SK-N-SH treated with all-trans-retinoic acid at 6 μM for 48 hours (cell line): Measurements from ENCODE around the gene RWDD1.

Experiments used
- ATAC-seq: fragments of 200-7000 bp; cut with Tn5 transposase; 3 replicates; pipeline ENCODE4 v1.9.1; 2020; ENCODE audit warnings: mild to moderate bottlenecking, moderate library complexity
- ARNTL ChIP-seq: fragments of 450-650 bp; formaldehyde crosslinking; IDR thresholded peaks from 2 replicates; pipeline ENCODE4 v1.5.0; 2020; ENCODE audit warnings: low read depth, mild to moderate bottlenecking, moderate library complexity, borderline replicate concordance
- BACH2 ChIP-seq: fragments of 250-450 bp; sonication (Bioruptor Pico); IDR thresholded peaks from 2 replicates; pipeline ENCODE4 v1.9.0; 2021; ENCODE audit warnings: mild to moderate bottlenecking, borderline replicate concordance
- CSDC2 ChIP-seq: fragments of 250-450 bp; sonication (Bioruptor Pico); IDR thresholded peaks from 2 replicates; pipeline ENCODE4 v1.5.0; 2020; ENCODE audit warnings: mild to moderate bottlenecking, moderate library complexity
- ESRRG ChIP-seq: fragments of 250-450 bp; sonication (Bioruptor Pico); IDR thresholded peaks from 2 replicates; pipeline ENCODE4 v1.6.1; 2021; ENCODE audit warnings: mild to moderate bottlenecking
- GLIS3 ChIP-seq: fragments of 250-450 bp; sonication (Bioruptor Pico); IDR thresholded peaks from 2 replicates; pipeline ENCODE4 v1.5.0; 2020; ENCODE audit warnings: mild to moderate bottlenecking, moderate library complexity
- ISL1 ChIP-seq: fragments of 250-450 bp; sonication (Bioruptor Pico); IDR thresholded peaks from 2 replicates; pipeline ENCODE4 v2.1.2; 2022; ENCODE audit warnings: mild to moderate bottlenecking, moderate library complexity
- OSR1 ChIP-seq: fragments of 250-450 bp; sonication (Bioruptor Pico); IDR thresholded peaks from 2 replicates; pipeline ENCODE4 v1.8.0; 2022; ENCODE audit warnings: moderate library complexity, mild to moderate bottlenecking, inconsistent platforms
- RARB ChIP-seq: fragments of 250-450 bp; sonication (Bioruptor Pico); IDR thresholded peaks from 2 replicates; pipeline ENCODE4 v1.8.0; 2021; ENCODE audit warnings: mild to moderate bottlenecking, moderate library complexity
- SNAI2 ChIP-seq: fragments of 250-450 bp; sonication (Bioruptor Pico); IDR thresholded peaks from 2 replicates; pipeline ENCODE4 v1.5.0; 2020; ENCODE audit warnings: mild to moderate bottlenecking, moderate library complexity
- TCF4 ChIP-seq: fragments of 250-450 bp; sonication (Bioruptor Pico); IDR thresholded peaks from 2 replicates; pipeline ENCODE4 v1.8.0; 2021; ENCODE audit warnings: mild to moderate bottlenecking, moderate library complexity, borderline replicate concordance
- TOX ChIP-seq: fragments of 250-450 bp; sonication (Bioruptor Pico); IDR thresholded peaks from 2 replicates; pipeline ENCODE4 v1.8.0; 2021; ENCODE audit warnings: mild to moderate bottlenecking, moderate library complexity, borderline replicate concordance
- ZC3H10 ChIP-seq: fragments of 250-450 bp; sonication (Bioruptor Pico); IDR thresholded peaks from 2 replicates; pipeline ENCODE4 v1.5.1; 2021; ENCODE audit warnings: mild to moderate bottlenecking, moderate library complexity
- ZFP3 ChIP-seq: fragments of 250-450 bp; sonication (Bioruptor Pico); IDR thresholded peaks from 2 replicates; pipeline ENCODE4 v1.5.0; 2020; ENCODE audit warnings: mild to moderate bottlenecking, moderate library complexity
- ZFP30 ChIP-seq: fragments of 450-650 bp; formaldehyde crosslinking; IDR thresholded peaks from 2 replicates; pipeline ENCODE4 v1.5.0; 2022; ENCODE audit warnings: mild to moderate bottlenecking, moderate library complexity
- ZNF565 ChIP-seq: fragments of 450-650 bp; formaldehyde crosslinking; conservative IDR thresholded peaks from 2 replicates; pipeline ENCODE4 v1.5.0; 2020; ENCODE audit warnings: low read depth, mild to moderate bottlenecking, moderate library complexity
- ZNF70 ChIP-seq: fragments of 450-650 bp; formaldehyde crosslinking; IDR thresholded peaks from 2 replicates; pipeline ENCODE4 v1.5.0; 2020; ENCODE audit warnings: mild to moderate bottlenecking, moderate library complexity
- ZNF8 ChIP-seq: fragments of 450-650 bp; formaldehyde crosslinking; IDR thresholded peaks from 2 replicates; pipeline ENCODE4 v1.5.0; 2020; ENCODE audit warnings: mild to moderate bottlenecking, moderate library complexity
- TF ChIP-seq, protein P1 (sequence below): fragments of 250-450 bp; sonication (Bioruptor Pico); IDR thresholded peaks from 2 replicates; pipeline ENCODE4 v1.8.0; 2021; ENCODE audit warnings: low read depth, mild to moderate bottlenecking, moderate library complexity, borderline replicate concordance
- TF ChIP-seq, protein P2 (sequence below): fragments of 250-450 bp; sonication (Bioruptor Pico); IDR thresholded peaks from 2 replicates; pipeline ENCODE4 v1.5.1; 2021; ENCODE audit warnings: mild to moderate bottlenecking, moderate library complexity
- TF ChIP-seq, protein P3 (sequence below): fragments of 250-450 bp; sonication (Bioruptor Pico); IDR thresholded peaks from 2 replicates; pipeline ENCODE4 v1.5.0; 2020; ENCODE audit warnings: mild to moderate bottlenecking, moderate library complexity
- TF ChIP-seq, protein P4 (sequence below): fragments of 250-450 bp; sonication (Bioruptor Pico); IDR thresholded peaks from 2 replicates; pipeline ENCODE4 v1.8.0; 2020; ENCODE audit warnings: mild to moderate bottlenecking, moderate library complexity, borderline replicate concordance
- TF ChIP-seq, protein P5 (sequence below): fragments of 250-450 bp; sonication (Bioruptor Pico); IDR thresholded peaks from 2 replicates; pipeline ENCODE4 v1.5.1; 2020; ENCODE audit warnings: low read depth, mild to moderate bottlenecking, moderate library complexity

The RWDD1 gene

DNA sequence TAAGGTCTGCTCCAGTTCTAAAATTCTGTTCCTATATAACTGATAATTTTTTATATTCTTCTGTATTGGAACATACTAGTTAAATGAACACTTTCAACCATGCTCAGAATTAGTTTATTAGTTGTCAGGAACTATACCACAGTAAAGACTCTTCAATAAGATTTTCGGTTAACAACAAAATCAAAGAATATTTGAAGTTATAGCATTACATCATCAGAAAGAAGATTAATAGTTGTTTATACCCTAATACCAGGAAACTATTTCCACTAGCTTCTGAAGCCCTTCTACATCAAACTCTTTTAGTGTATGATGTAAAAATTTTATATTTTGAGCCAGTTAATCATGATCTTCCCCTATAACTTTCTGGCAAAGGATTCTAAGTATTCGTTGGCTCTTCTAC is 11.2 kb upstream of the RWDD1 start:
- TF ChIP-seq, protein P1, sequence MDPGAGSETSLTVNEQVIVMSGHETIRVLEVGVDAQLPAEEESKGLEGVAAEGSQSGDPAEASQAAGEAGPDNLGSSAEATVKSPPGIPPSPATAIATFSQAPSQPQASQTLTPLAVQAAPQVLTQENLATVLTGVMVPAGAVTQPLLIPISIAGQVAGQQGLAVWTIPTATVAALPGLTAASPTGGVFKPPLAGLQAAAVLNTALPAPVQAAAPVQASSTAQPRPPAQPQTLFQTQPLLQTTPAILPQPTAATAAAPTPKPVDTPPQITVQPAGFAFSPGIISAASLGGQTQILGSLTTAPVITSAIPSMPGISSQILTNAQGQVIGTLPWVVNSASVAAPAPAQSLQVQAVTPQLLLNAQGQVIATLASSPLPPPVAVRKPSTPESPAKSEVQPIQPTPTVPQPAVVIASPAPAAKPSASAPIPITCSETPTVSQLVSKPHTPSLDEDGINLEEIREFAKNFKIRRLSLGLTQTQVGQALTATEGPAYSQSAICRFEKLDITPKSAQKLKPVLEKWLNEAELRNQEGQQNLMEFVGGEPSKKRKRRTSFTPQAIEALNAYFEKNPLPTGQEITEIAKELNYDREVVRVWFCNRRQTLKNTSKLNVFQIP (CRISPR knock-in tag): no peak
- TF ChIP-seq, protein P2, sequence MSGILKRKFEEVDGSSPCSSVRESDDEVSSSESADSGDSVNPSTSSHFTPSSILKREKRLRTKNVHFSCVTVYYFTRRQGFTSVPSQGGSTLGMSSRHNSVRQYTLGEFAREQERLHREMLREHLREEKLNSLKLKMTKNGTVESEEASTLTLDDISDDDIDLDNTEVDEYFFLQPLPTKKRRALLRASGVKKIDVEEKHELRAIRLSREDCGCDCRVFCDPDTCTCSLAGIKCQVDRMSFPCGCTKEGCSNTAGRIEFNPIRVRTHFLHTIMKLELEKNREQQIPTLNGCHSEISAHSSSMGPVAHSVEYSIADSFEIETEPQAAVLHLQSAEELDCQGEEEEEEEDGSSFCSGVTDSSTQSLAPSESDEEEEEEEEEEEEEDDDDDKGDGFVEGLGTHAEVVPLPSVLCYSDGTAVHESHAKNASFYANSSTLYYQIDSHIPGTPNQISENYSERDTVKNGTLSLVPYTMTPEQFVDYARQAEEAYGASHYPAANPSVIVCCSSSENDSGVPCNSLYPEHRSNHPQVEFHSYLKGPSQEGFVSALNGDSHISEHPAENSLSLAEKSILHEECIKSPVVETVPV (CRISPR knock-in tag): no peak
- TF ChIP-seq, protein P3, sequence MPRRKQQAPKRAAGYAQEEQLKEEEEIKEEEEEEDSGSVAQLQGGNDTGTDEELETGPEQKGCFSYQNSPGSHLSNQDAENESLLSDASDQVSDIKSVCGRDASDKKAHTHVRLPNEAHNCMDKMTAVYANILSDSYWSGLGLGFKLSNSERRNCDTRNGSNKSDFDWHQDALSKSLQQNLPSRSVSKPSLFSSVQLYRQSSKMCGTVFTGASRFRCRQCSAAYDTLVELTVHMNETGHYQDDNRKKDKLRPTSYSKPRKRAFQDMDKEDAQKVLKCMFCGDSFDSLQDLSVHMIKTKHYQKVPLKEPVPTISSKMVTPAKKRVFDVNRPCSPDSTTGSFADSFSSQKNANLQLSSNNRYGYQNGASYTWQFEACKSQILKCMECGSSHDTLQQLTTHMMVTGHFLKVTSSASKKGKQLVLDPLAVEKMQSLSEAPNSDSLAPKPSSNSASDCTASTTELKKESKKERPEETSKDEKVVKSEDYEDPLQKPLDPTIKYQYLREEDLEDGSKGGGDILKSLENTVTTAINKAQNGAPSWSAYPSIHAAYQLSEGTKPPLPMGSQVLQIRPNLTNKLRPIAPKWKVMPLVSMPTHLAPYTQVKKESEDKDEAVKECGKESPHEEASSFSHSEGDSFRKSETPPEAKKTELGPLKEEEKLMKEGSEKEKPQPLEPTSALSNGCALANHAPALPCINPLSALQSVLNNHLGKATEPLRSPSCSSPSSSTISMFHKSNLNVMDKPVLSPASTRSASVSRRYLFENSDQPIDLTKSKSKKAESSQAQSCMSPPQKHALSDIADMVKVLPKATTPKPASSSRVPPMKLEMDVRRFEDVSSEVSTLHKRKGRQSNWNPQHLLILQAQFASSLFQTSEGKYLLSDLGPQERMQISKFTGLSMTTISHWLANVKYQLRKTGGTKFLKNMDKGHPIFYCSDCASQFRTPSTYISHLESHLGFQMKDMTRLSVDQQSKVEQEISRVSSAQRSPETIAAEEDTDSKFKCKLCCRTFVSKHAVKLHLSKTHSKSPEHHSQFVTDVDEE: no peak
- no peak for TF ChIP-seq ZFP30
- no peak for TF ChIP-seq ZNF8 (CRISPR knock-in tag)
- TF ChIP-seq ZNF565: no peak
- TF ChIP-seq TCF4 (CRISPR knock-in tag): no peak
- ATAC-seq: no peak

DNA sequence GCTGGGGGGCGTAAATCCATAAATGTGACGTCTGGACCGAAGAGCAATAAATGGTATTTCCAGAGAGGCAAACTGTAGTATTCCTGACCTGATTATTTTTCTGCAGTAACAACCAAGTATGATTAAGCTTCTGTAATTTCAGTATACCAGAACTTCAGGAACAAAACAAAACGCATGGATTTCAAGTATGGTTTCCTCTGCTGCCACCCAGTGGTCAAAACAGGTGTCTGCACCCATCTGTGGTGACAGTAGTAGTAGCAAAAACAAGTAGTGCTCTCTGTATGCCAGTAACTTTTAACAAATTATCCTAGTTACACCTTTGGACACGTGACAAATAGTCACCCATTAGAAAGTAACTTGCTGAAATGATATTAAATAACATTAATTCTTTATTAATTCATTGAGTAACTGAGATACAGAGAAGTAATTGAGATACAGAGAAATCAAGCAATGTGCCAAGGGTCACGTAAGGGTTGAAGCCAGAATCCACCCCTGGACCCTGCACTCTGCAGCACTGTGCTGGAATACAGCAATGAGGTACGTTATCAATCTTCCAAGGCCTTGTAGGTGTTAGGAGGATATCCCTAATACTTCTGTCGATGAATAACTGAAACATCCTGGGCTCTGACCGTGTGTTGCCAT is 9.8 kb upstream of the RWDD1 start:
- ATAC-seq: peak; percentile 64
- no peak for TF ChIP-seq CSDC2
- TF ChIP-seq ZNF70 (CRISPR knock-in tag): no peak
- no peak for TF ChIP-seq RARB
- no peak for TF ChIP-seq ZFP3 (CRISPR knock-in tag)
- no peak for TF ChIP-seq BACH2
- TF ChIP-seq OSR1: no peak
- TF ChIP-seq, protein P1 (CRISPR knock-in tag): no peak
- TF ChIP-seq, protein P3: no peak
- no peak for TF ChIP-seq ARNTL (CRISPR knock-in tag)
- no peak for TF ChIP-seq TOX
- TF ChIP-seq ZNF8 (CRISPR knock-in tag): no peak
- TF ChIP-seq GLIS3: no peak
- TF ChIP-seq ESRRG: no peak
- TF ChIP-seq, protein P4, sequence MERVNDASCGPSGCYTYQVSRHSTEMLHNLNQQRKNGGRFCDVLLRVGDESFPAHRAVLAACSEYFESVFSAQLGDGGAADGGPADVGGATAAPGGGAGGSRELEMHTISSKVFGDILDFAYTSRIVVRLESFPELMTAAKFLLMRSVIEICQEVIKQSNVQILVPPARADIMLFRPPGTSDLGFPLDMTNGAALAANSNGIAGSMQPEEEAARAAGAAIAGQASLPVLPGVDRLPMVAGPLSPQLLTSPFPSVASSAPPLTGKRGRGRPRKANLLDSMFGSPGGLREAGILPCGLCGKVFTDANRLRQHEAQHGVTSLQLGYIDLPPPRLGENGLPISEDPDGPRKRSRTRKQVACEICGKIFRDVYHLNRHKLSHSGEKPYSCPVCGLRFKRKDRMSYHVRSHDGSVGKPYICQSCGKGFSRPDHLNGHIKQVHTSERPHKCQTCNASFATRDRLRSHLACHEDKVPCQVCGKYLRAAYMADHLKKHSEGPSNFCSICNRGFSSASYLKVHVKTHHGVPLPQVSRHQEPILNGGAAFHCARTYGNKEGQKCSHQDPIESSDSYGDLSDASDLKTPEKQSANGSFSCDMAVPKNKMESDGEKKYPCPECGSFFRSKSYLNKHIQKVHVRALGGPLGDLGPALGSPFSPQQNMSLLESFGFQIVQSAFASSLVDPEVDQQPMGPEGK: no peak
- TF ChIP-seq ISL1: no peak
- TF ChIP-seq, protein P2 (CRISPR knock-in tag): no peak
- TF ChIP-seq, protein P5, sequence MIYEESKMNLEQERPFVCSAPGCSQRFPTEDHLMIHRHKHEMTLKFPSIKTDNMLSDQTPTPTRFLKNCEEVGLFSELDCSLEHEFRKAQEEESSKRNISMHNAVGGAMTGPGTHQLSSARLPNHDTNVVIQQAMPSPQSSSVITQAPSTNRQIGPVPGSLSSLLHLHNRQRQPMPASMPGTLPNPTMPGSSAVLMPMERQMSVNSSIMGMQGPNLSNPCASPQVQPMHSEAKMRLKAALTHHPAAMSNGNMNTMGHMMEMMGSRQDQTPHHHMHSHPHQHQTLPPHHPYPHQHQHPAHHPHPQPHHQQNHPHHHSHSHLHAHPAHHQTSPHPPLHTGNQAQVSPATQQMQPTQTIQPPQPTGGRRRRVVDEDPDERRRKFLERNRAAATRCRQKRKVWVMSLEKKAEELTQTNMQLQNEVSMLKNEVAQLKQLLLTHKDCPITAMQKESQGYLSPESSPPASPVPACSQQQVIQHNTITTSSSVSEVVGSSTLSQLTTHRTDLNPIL (CRISPR knock-in tag): no peak
- no peak for TF ChIP-seq ZC3H10 (CRISPR knock-in tag)
- TF ChIP-seq SNAI2 (CRISPR knock-in tag): no peak
